ENCODE measurements around the gene ACIN1. TPM values are rescaled to one million over a fixed set of nuclear protein-coding genes. Genes with fewer than 3 reads are reported as not detected.

ACIN1 gene
- total and polyA plus RNA-seq, 9 donors, result 83.3 to 165 (median 135) TPM

GRCh38 chr14:23117371-23118020 lies 22.6 kb upstream of the ACIN1 start:
- Histone ChIP-seq H3K27me3 (no peaks in the 10 kb centered on the region), H3K27ac (no peak overlapping the region), H3K4me1 (ENCODE audit: insufficient read depth) (peaks cover 6% of the 10 kb centered on the region), H3K4me3 (no peak overlapping the region), H3K9me3 (no peaks in the 10 kb centered on the region), H3K36me3 (no peaks in the 10 kb centered on the region)
- no peak for DNase-seq
- no peak for TF ChIP-seq CTCF (IDR thresholded peaks at IDR 0.05)
- 88 to 90% (median 90%) methylated on average over 32 of the region's 32 CpGs for WGBS, 3 donors
- intact Hi-C loops (cut with DNase I), result loop anchor here in 1 of 4 donors (2.0 kb wide), 1 partner anchor 71 kb away; no protein-coding TSS in a partner anchor

- 83 to 88% (median 87%) methylated on average over 5 of the region's 5 CpGs for WGBS, 3 donors
- Histone ChIP-seq H3K9me3 (no peaks in the 10 kb centered on the region), H3K27ac (no peak overlapping the region), H3K4me1 (ENCODE audit: insufficient read depth) (no peaks in the 10 kb centered on the region), H3K4me3 (no peak overlapping the region), H3K36me3 (no peaks in the 10 kb centered on the region), H3K27me3 (no peaks in the 10 kb centered on the region)
- intact Hi-C loops (cut with DNase I), result no loop called here
- TF ChIP-seq CTCF (IDR thresholded peaks at IDR 0.05) (no peak), POLR2A (IDR thresholded peaks at IDR 0.05) (no peak), EP300 (IDR thresholded peaks at IDR 0.05) (no peak)
- DNase-seq, result no peak
Observed at GRCh38 chr14:23115918-23116317, 21.0 kb upstream of the ACIN1 start.

- H3K4me1 ChIP-seq (ENCODE audit: insufficient read depth), result no peaks in the 10 kb centered on the region
- TF ChIP-seq CTCF (IDR thresholded peaks at IDR 0.05) (no peak), POLR2A (IDR thresholded peaks at IDR 0.05) (no peak), EP300 (IDR thresholded peaks at IDR 0.05) (no peak)
- 68 to 76% (median 70%) methylated on average over 10 of the region's 10 CpGs for WGBS, 3 donors
- H3K27ac ChIP-seq, result no peak overlapping the region
- H3K36me3 ChIP-seq, result no peaks in the 10 kb centered on the region
- DNase-seq, result no peak
- H3K27me3 ChIP-seq, result no peaks in the 10 kb centered on the region
- no peak overlapping the region for H3K4me3 ChIP-seq
- intact Hi-C loops (cut with DNase I), result no loop called here
- H3K9me3 ChIP-seq, result no peaks in the 10 kb centered on the region
Observed at GRCh38 chr14:23115039-23115731, 20.2 kb upstream of the ACIN1 start.

- Histone ChIP-seq H3K27ac (no peak overlapping the region), H3K27me3 (no peaks in the 10 kb centered on the region), H3K4me1 (ENCODE audit: insufficient read depth) (no peaks in the 10 kb centered on the region), H3K9me3 (no peaks in the 10 kb centered on the region), H3K36me3 (no peaks in the 10 kb centered on the region), H3K4me3 (no peak overlapping the region)
- DNase-seq, result no peak
- TF ChIP-seq CTCF (IDR thresholded peaks at IDR 0.05) (no peak), POLR2A (IDR thresholded peaks at IDR 0.05) (no peak), EP300 (IDR thresholded peaks at IDR 0.05) (no peak)
- intact Hi-C loops (cut with DNase I), result no loop called here
- WGBS, 3 donors, result 65 to 74% (median 67%) methylated on average over 4 of the region's 4 CpGs
Observed at GRCh38 chr14:23114669-23115038, 19.7 kb upstream of the ACIN1 start.

Measured in ovary (tissue), 9 donors.